Activated CD4-positive, alpha-beta memory T cell treated with anti-CD3 and anti-CD28 coated beads for 36 hours (primary cell): Measurements from ENCODE around the gene MRPL58. TPM values are rescaled to one million over a fixed set of nuclear protein-coding genes. Genes with fewer than 3 reads are reported as not detected.

Source experiments
- CTCF ChIA-PET: fragments of 350-600 bp; sonication (Branson Sonifier 250); formaldehyde crosslinking; loops from one replicate; lab custom pipeline; 2021; ENCODE audit warnings: antibody characterized with exemption, inconsistent platforms; lab: Charles Lee
- POLR2A ChIA-PET: fragments of 350-600 bp; sonication (Branson Sonifier 250); formaldehyde crosslinking; loops from one replicate; lab custom pipeline; 2021; ENCODE audit warnings: antibody characterized with exemption; lab: Charles Lee
- DNase-seq: peaks from one replicate; pipeline ENCODE4 v3.0.0-alpha.2; 2020
- H3K27ac Mint-ChIP-seq: one replicate; pipeline ENCODE4 v1.8.0; 2021; ENCODE audit warnings: mixed read lengths
- H3K27me3 Mint-ChIP-seq: one replicate; pipeline ENCODE4 v1.8.0; 2021; ENCODE audit warnings: mixed read lengths
- H3K36me3 Mint-ChIP-seq: one replicate; pipeline ENCODE4 v1.8.0; 2021; ENCODE audit warnings: mixed read lengths
- H3K4me1 Mint-ChIP-seq: one replicate; pipeline ENCODE4 v1.8.0; 2021; ENCODE audit warnings: low read depth, mixed read lengths
- H3K4me3 Mint-ChIP-seq: one replicate; pipeline ENCODE4 v1.8.0; 2021; ENCODE audit warnings: mild to moderate bottlenecking, mixed read lengths
- H3K9me3 Mint-ChIP-seq: one replicate; pipeline ENCODE4 v1.8.0; 2021; ENCODE audit warnings: mixed read lengths
- intact Hi-C: fragments of 100-400 bp; cut with micrococcal nuclease; formaldehyde crosslinking; loops from one replicate; pipeline ENCODE4 v1.15.1; 2023
- total RNA-seq, 2 experiments: library from RNA; stranded (reverse); gene quantifications; one replicate each; pipeline ENCODE4 v1.2.3, GENCODE V29; 2021

Gene MRPL58
- total RNA-seq, 2 experiments from 2014 or later = 57.7 TPM

DNA sequence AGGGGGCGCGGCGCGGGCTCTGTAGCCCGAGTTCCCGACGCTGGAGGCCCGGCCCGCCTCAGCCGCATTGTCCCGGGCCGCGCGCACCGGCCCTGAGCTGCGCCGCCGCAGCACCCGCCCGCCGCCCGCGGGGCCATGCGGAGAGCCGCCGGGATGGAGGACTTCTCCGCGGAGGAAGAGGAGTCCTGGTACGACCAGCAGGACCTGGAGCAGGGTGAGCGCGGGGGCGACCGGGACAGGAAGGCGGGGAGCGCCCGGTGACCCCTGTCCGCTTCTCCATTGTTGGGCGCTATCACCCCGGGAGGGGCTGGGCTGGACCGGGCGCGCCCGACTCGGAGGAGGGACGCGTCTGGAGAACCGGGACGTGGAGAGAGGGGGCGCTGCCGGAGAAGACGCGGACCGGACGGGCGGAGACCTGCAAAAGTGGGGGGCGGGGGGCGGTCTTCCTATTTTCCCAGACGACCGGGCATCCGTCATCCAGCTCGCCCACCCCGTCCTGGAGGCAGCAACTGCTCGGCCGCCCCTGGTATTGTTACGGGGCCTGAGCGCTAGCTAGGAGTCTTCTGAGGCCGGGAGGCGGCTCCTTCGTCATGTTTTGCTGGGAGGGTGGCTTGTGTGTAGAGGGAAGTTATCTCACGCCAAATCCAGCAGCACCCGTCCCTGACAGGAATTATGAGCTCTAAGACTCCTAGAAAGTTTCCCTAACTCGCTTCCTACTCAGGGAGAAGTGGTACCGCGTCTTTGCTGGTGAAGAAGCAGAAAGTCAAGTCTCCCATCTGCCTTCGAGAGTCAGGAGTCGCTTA is 24.4 kb upstream of the MRPL58 start:
- Mint-ChIP-seq H3K27me3 (peaks cover 4% of the 10 kb centered on the region), H3K27ac (no peak overlapping the region), H3K36me3 (no peaks in the 10 kb centered on the region), H3K4me3 (peak overlapping the region; percentile 66), H3K9me3 (no peaks in the 10 kb centered on the region), H3K4me1 (peaks cover 6% of the 10 kb centered on the region)
- ChIA-PET POLR2A (interaction anchor here (0.6 to 2.0 kb wide), 5 partner anchors 11 to 418 kb away, joined by 3 to 7 read pairs (median 4); partner anchors contain the start of genes GRB2 and MRPL58), CTCF (interaction anchor here (0.8 to 4.1 kb wide), 12 partner anchors 8 to 283 kb away, joined by 3 to 39 read pairs (median 4); partner anchors contain the start of genes HID1, MIF4GD and MRPL58)
- intact Hi-C loops = no loop called here
- DNase-seq = peak; percentile 38

DNA sequence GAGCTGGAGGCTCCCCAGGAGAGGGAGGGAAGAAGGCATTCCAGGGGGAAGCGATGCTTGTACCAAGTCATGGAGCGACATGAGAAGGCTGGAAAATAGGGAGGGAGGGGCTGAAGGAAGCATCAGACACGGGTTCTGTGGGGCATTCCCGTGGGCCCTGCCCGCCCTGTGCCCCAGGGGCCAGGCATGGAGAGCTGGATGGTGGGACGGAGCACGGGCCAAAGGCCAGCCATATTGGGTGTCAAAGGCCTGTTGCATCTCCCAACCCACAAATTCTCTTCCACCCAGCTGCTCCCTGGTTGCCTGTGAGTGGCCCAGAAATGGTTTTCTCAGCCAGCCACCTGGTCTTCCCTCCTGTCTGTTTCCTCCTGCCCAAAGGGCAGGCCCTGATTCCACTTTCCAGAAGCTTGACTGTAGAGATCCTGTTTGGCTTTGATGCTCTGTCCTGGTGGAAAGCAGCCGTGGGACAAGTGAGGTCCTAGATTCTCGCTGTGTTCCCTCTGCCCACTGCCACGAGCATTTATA is 21.8 kb upstream of the MRPL58 start:
- H3K27me3 Mint-ChIP-seq = peaks cover 3% of the 10 kb centered on the region
- no peak overlapping the region for H3K27ac Mint-ChIP-seq
- ChIA-PET CTCF (interaction anchor here (1.1 to 4.1 kb wide), 3 partner anchors 29 to 210 kb away, joined by 3 to 39 read pairs (median 5); no protein-coding TSS in a partner anchor), POLR2A (no interaction called here)
- peaks cover 6% of the 10 kb centered on the region for H3K4me1 Mint-ChIP-seq
- no peak for DNase-seq
- no peaks in the 10 kb centered on the region for H3K9me3 Mint-ChIP-seq
- H3K36me3 Mint-ChIP-seq = no peaks in the 10 kb centered on the region
- intact Hi-C loops = no loop called here
- no peak overlapping the region for H3K4me3 Mint-ChIP-seq

DNA sequence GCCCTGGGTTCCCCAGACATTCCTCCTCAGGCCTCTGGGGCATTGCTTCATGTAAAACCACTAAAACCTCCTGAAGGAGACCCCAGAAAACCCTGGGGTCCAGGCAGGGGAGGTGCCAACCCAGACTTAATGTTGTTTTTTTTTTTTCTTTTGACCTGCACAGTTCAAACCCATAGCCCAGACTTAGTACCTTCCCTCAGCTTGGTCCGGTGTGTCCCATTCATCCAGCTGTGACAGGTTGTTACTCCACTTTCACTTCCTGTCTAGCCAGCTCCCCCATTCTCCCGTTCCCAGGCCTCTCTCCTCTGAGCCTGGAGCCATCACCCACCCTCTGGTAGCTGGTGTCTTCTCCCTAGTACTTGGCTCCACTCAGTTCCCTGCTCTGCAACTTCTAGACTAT is 20.2 kb upstream of the MRPL58 start:
- Mint-ChIP-seq H3K9me3 (no peaks in the 10 kb centered on the region), H3K4me3 (no peak overlapping the region), H3K36me3 (no peaks in the 10 kb centered on the region), H3K4me1 (peaks cover 1% of the 10 kb centered on the region), H3K27me3 (peaks cover 3% of the 10 kb centered on the region), H3K27ac (no peak overlapping the region)
- ChIA-PET CTCF (interaction anchor here (1.2 kb wide), 1 partner anchor 30 kb away, joined by 3 read pairs; no protein-coding TSS in a partner anchor), POLR2A (no interaction called here)
- intact Hi-C loops = no loop called here
- no peak for DNase-seq

DNA sequence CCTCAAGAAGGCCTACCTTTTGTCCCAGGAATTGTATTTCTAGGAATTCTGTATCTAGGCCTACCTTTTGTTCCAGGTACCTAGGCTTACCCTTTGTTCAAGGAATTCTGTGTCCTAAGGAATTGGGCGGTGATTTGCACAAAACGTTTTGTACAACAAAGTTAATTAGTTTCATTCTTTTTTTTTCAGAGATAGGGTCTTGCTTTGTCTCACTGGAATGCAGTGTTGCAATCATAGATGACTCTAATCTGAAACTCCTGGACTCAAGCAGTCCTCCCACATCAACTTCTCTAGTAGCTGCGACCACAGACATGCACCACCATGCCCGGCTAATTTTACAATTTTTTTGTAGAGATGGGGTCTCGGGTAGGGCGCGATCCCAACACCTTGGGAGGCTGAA is 18.0 kb upstream of the MRPL58 start:
- no peaks in the 10 kb centered on the region for H3K27me3 Mint-ChIP-seq
- ChIA-PET POLR2A (interaction anchor here (0.5 kb wide), 1 partner anchor 205 kb away, joined by 5 read pairs; no protein-coding TSS in a partner anchor), CTCF (interaction anchor here (0.8 to 1.2 kb wide), 2 partner anchors 17 to 132 kb away, joined by 3 read pairs; no protein-coding TSS in a partner anchor)
- peaks cover 2% of the 10 kb centered on the region for H3K4me1 Mint-ChIP-seq
- H3K9me3 Mint-ChIP-seq = no peaks in the 10 kb centered on the region
- no peak overlapping the region for H3K4me3 Mint-ChIP-seq
- intact Hi-C loops = no loop called here
- no peak overlapping the region for H3K27ac Mint-ChIP-seq
- no peak for DNase-seq
- no peaks in the 10 kb centered on the region for H3K36me3 Mint-ChIP-seq

DNA sequence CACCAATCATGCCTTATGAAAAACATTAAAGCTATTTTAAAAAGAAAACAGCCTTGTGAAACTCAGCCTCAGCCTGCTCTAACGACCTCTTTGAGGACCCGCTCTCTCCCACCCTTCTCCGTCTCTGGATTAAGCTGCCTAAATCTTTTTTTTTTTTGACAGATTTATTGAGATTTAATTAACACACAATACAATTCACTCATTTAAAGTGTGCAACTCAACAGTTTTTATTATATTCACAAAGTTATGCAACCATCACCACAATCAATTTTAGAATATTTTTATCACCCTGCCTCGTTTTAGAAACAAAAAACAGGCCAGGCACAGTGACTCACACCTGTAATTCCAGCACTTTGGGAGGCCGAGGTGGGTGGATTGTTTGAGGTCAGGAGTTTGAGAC is 16.6 kb upstream of the MRPL58 start:
- H3K36me3 Mint-ChIP-seq = no peaks in the 10 kb centered on the region
- H3K9me3 Mint-ChIP-seq = no peaks in the 10 kb centered on the region
- DNase-seq = no peak
- H3K4me3 Mint-ChIP-seq = no peak overlapping the region
- ChIA-PET POLR2A (no interaction called here), CTCF (no interaction called here)
- H3K27me3 Mint-ChIP-seq = no peaks in the 10 kb centered on the region
- intact Hi-C loops = no loop called here
- no peak overlapping the region for H3K27ac Mint-ChIP-seq
- peaks cover 2% of the 10 kb centered on the region for H3K4me1 Mint-ChIP-seq

DNA sequence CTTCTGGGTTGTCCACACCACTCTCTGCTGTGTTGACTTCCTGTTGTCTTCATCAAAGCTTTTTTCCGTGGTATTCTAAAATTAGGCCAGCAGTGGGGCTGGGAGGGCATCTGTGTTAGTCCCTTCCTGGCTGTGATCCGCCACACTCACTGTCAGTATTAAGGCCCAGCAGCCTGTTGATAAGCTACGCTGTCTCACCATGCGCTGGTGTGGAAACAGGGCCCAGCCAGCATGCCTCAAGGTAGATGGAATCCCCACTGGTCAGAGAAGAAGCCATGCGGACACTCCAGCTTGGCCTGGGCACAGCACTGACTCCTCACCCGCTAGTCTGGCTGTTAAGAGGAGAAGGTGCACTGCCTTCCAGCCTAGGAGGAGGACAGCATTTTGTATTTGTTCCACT is 13.7 kb upstream of the MRPL58 start:
- H3K27ac Mint-ChIP-seq = no peak overlapping the region

DNA sequence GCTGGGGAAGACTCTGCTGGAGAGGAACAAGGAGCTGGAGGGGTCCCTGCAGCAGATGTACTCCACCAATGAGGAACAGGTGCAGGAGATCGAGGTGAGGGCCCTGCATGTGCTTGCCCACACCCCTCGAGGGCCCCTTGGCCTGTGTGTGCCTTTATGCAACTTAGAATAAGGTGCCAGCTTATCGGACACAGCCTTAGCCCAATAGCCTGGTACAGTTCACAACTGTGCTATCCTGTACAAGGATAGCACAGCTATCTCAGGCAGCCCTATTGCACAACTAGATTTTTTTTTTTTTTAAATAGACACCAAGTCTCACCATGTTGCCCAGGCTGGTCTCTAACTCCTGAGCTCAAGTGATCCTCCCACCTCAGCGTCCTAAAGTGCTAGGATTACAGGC is 12.9 kb upstream of the MRPL58 start:
- no peak for DNase-seq
- POLR2A ChIA-PET = interaction anchor here (0.6 to 1.0 kb wide), 2 partner anchors 11 to 26 kb away, joined by 3 to 4 read pairs; no protein-coding TSS in a partner anchor
- no peaks in the 10 kb centered on the region for H3K9me3 Mint-ChIP-seq
- intact Hi-C loops = no loop called here
- no peak overlapping the region for H3K27ac Mint-ChIP-seq
- CTCF ChIA-PET = interaction anchor here (0.6 to 2.0 kb wide), 3 partner anchors 39 to 108 kb away, joined by 3 to 6 read pairs (median 4); no protein-coding TSS in a partner anchor
- no peaks in the 10 kb centered on the region for H3K36me3 Mint-ChIP-seq
- H3K4me3 Mint-ChIP-seq = no peak overlapping the region
- H3K27me3 Mint-ChIP-seq = no peaks in the 10 kb centered on the region
- H3K4me1 Mint-ChIP-seq = peaks cover 2% of the 10 kb centered on the region

More for the DNA sequence above, 13.7 kb upstream of the MRPL58 start:
- POLR2A ChIA-PET = interaction anchor here (0.6 to 1.0 kb wide), 3 partner anchors 25 to 1081 kb away, joined by 3 to 4 read pairs (median 3); partner anchors contain the start of gene SMIM5
- CTCF ChIA-PET = interaction anchor here (1.0 to 2.0 kb wide), 3 partner anchors 12 to 41 kb away, joined by 3 to 6 read pairs (median 4); partner anchors contain the start of gene CDR2L
- no peaks in the 10 kb centered on the region for H3K36me3 Mint-ChIP-seq
- no peak overlapping the region for H3K4me3 Mint-ChIP-seq
- intact Hi-C loops = no loop called here
- peaks cover 2% of the 10 kb centered on the region for H3K4me1 Mint-ChIP-seq
- no peaks in the 10 kb centered on the region for H3K9me3 Mint-ChIP-seq
- DNase-seq = no peak
- no peaks in the 10 kb centered on the region for H3K27me3 Mint-ChIP-seq

DNA sequence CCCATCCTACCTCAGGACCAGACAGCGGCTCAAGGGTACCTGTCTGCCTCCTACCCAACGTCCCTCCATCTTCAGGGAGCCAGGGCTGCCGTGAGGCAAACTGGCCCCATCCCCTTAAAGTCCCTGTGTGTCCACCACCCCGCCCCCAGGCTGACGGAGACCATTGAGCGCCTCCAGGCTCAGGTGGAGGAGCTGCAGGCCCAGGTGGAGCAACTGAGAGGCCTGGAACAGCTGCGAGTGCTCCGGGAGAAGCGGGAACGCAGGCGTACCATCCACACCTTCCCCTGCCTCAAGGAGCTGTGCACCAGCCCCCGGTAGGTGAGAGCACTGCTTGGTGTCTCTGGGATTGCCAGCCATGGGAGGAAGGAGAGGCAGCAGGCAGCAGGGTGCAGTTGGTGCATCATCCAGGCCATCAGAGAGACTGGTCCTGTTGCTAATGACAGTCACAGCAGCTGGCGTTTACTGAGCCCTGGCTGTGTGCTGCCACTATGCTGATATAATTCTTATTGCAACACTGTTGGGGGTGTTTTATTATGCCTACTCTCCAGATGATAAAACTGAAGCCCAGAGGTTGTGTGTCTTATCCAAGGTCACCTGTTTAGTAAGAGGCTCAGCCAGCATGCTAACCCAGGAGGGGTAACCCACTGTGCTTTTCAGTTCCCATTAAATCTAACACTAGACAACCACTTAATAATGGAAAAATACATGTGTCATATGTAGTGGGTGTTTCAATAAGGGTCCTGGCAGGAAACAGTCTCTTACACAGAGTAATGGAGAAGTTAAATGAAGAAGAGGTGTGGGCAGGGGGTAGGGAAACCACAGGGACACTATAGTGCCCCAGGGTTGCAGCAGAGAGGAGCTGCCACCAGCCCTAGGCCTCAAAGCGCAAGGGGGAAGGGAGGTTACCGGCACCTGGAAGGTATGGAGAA is 10.3 kb upstream of the MRPL58 start:
- no peaks in the 10 kb centered on the region for H3K27me3 Mint-ChIP-seq
- no peak overlapping the region for H3K4me3 Mint-ChIP-seq
- no peak overlapping the region for H3K27ac Mint-ChIP-seq
- no peaks in the 10 kb centered on the region for H3K9me3 Mint-ChIP-seq
- H3K4me1 Mint-ChIP-seq = peaks cover 2% of the 10 kb centered on the region
- ChIA-PET CTCF (interaction anchor here (0.7 kb wide), 1 partner anchor 11 kb away, joined by 3 read pairs; the partner anchor contains the start of gene MRPL58), POLR2A (no interaction called here)
- no peaks in the 10 kb centered on the region for H3K36me3 Mint-ChIP-seq
- no peak for DNase-seq
- intact Hi-C loops = no loop called here

DNA sequence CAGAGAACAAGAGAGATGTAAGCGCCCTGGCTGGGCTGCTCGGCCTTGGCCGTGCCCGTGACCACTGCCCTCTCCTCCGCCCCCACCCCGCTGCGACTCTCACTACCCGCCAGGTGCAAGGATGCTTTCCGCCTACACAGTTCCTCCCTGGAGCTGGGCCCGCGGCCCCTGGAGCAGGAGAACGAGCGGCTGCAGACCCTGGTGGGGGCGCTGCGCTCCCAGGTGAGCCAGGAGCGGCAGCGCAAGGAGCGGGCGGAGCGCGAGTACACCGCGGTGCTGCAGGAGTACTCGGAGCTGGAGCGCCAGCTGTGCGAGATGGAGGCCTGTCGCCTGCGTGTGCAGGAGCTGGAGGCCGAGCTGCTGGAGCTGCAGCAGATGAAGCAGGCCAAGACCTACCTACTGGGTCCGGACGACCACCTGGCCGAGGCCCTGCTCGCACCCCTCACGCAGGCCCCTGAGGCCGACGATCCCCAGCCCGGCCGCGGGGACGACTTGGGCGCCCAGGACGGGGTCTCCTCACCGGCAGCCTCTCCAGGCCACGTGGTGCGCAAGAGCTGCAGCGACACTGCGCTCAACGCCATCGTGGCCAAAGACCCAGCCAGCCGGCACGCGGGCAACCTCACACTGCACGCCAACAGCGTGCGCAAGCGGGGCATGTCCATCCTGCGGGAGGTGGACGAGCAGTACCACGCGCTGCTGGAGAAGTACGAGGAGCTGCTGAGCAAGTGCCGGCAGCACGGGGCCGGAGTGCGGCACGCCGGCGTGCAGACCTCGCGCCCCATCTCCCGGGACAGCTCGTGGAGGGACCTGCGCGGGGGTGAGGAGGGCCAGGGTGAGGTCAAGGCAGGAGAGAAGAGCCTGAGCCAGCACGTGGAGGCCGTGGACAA is 9.2 kb upstream of the MRPL58 start:
- no peak for DNase-seq
- no peaks in the 10 kb centered on the region for H3K27me3 Mint-ChIP-seq
- H3K4me1 Mint-ChIP-seq = peaks cover 1% of the 10 kb centered on the region
- H3K36me3 Mint-ChIP-seq = no peaks in the 10 kb centered on the region
- no peak overlapping the region for H3K4me3 Mint-ChIP-seq
- intact Hi-C loops = no loop called here
- POLR2A ChIA-PET = interaction anchor here (0.5 to 1.1 kb wide), 2 partner anchors 8 to 10 kb away, joined by 3 to 6 read pairs; partner anchors contain the start of gene MRPL58
- no peak overlapping the region for H3K27ac Mint-ChIP-seq
- H3K9me3 Mint-ChIP-seq = no peaks in the 10 kb centered on the region
- CTCF ChIA-PET = no interaction called here

DNA sequence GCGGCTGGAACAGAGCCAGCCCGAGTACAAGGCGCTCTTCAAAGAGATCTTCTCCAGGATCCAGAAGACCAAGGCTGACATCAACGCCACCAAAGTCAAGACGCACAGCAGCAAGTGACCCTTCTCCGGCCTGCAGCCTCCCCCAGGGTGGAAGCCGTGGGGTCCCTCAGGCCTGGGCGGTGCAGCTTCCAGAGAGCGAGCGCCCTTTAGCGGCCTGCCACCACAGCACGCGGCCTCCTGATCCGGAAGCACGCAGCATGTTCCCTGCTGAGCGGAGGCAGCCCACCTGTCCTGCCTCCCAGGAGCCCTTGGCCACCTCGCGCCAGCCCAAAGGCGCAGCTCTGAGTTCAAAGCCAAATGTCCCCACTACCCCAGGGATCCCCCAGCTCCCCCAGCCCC is 8.5 kb upstream of the MRPL58 start:
- no peaks in the 10 kb centered on the region for H3K9me3 Mint-ChIP-seq
- DNase-seq = no peak
- no peak overlapping the region for H3K4me3 Mint-ChIP-seq
- ChIA-PET POLR2A (interaction anchor here (1.1 kb wide), 1 partner anchor 9 kb away, joined by 6 read pairs; the partner anchor contains the start of gene MRPL58), CTCF (no interaction called here)
- H3K27ac Mint-ChIP-seq = no peak overlapping the region
- intact Hi-C loops = no loop called here
- H3K27me3 Mint-ChIP-seq = no peaks in the 10 kb centered on the region
- no peaks in the 10 kb centered on the region for H3K4me1 Mint-ChIP-seq
- H3K36me3 Mint-ChIP-seq = no peaks in the 10 kb centered on the region
